HG03159 (cell line): ENCODE results near the gene DCLRE1A.
A peak's percentile ranks its signal among the peaks of the same experiment; 100 is the strongest.
"Not testable (repeated sequence)": the region's sequence is repeated elsewhere in the genome, so short reads cannot be mapped to it uniquely, and the experiment has no call there.

Source experiments
- ATAC-seq: cut with Tn5 transposase; IDR thresholded peaks from one replicate; pipeline ENCODE4 v1.9.1; 2021; ENCODE audit warnings: mild to moderate bottlenecking, moderate library complexity; ENCODE audit not compliant: unreplicated experiment

Gene DCLRE1A

GRCh38 chr10:113858541-113858940 is 4.7 kb upstream of the DCLRE1A start:
- no peak for ATAC-seq

- no peak for ATAC-seq
Observed at GRCh38 chr10:113857210-113857609, 3.3 kb upstream of the DCLRE1A start.

- ATAC-seq, result no peak
Observed at GRCh38 chr10:113856563-113856962, 2.7 kb upstream of the DCLRE1A start.

- ATAC-seq, result peak; percentile 32
Observed at GRCh38 chr10:113854761-113855588, 1.1 kb upstream of the DCLRE1A start.

- no peak for ATAC-seq
Observed at GRCh38 chr10:113853578-113854012, 287 bp downstream of the DCLRE1A start.

GRCh38 chr10:113849946-113850345 is 3.9 kb downstream of the DCLRE1A start:
- no peak for ATAC-seq

GRCh38 chr10:113849140-113849803 is 4.6 kb downstream of the DCLRE1A start:
- ATAC-seq, result no peak

- no peak for ATAC-seq
Observed at GRCh38 chr10:113846036-113846435, 7.8 kb downstream of the DCLRE1A start.

- no peak for ATAC-seq
Observed at GRCh38 chr10:113843972-113844485, 9.9 kb downstream of the DCLRE1A start.

- no peak for ATAC-seq
Observed at GRCh38 chr10:113842171-113842570, 11.7 kb downstream of the DCLRE1A start.

GRCh38 chr10:113828567-113828966 is 25.3 kb downstream of the DCLRE1A start:
- not testable (repeated sequence) for ATAC-seq

- no peak for ATAC-seq
Observed at GRCh38 chr10:113825791-113826190, 28.1 kb downstream of the DCLRE1A start.

GRCh38 chr10:113823389-113823788 is 30.5 kb downstream of the DCLRE1A start:
- ATAC-seq, result no peak

GRCh38 chr10:113822174-113822573 is 31.7 kb downstream of the DCLRE1A start:
- no peak for ATAC-seq

GRCh38 chr10:113821306-113821705 is 32.6 kb downstream of the DCLRE1A start:
- ATAC-seq, result not testable (repeated sequence)

GRCh38 chr10:113820507-113820906 is 33.4 kb downstream of the DCLRE1A start:
- ATAC-seq, result no peak

- no peak for ATAC-seq
Observed at GRCh38 chr10:113819989-113820388, 33.9 kb downstream of the DCLRE1A start.

- ATAC-seq, result not testable (repeated sequence)
Observed at GRCh38 chr10:113814700-113815099, 39.2 kb downstream of the DCLRE1A start.

GRCh38 chr10:113808168-113808567 is 45.7 kb downstream of the DCLRE1A start:
- no peak for ATAC-seq

- no peak for ATAC-seq
Observed at GRCh38 chr10:113806503-113806902, 47.4 kb downstream of the DCLRE1A start.

- no peak for ATAC-seq
Observed at GRCh38 chr10:113802997-113803396, 50.9 kb downstream of the DCLRE1A start.

- ATAC-seq, result no peak
Observed at GRCh38 chr10:113801569-113801968, 52.3 kb downstream of the DCLRE1A start.
